Keratinocyte (primary cell): ENCODE results near the gene POLR1B. TPM values are rescaled to one million over a fixed set of nuclear protein-coding genes. Genes with fewer than 3 reads are reported as not detected.

Experiments
- DNase-seq: peaks from one replicate; pipeline ENCODE4 v3.0.0-alpha.2; 2011; ENCODE audit warnings: low read depth, missing footprints, low spot score
- FAIRE-seq: peaks from 2 replicates; lab custom pipeline; 2011; peaks lifted over from hg19 to GRCh38; lab: Jason Lieb, UNC
- H2AFZ ChIP-seq: 2 replicates; pipeline ENCODE4 v1.6.0; 2012; ENCODE audit warnings: low read length, control low read depth, inconsistent platforms; ENCODE audit not compliant: control insufficient read depth
- H3K27ac ChIP-seq: 2 replicates; pipeline ENCODE4 v1.5.1; 2011; ENCODE audit warnings: low read length; ENCODE audit not compliant: control insufficient read depth, insufficient read depth
- H3K27me3 ChIP-seq: 3 replicates; pipeline ENCODE4 v1.6.0; 2011; ENCODE audit warnings: low read length; ENCODE audit not compliant: control insufficient read depth, insufficient read depth; ENCODE audit errors: extremely low read depth
- H3K36me3 ChIP-seq, 2 experiments: 2 replicates in 1 of 2; 3 replicates in 1 of 2; pipeline ENCODE4 v1.5.1; 2011; ENCODE audit warnings: low read length in 2 of 2, mild to moderate bottlenecking in 1 of 2; ENCODE audit not compliant: control insufficient read depth in 2 of 2, insufficient read depth in 2 of 2; ENCODE audit errors: extremely low read depth in 1 of 2
- H3K4me1 ChIP-seq: 3 replicates; pipeline ENCODE4 v1.5.1; 2011; ENCODE audit warnings: low read length; ENCODE audit not compliant: control insufficient read depth, insufficient read depth; ENCODE audit errors: extremely low read depth
- H3K4me2 ChIP-seq: 3 replicates; pipeline ENCODE4 v1.6.0; 2011; ENCODE audit warnings: low read depth, low read length; ENCODE audit not compliant: control insufficient read depth, insufficient read depth; ENCODE audit errors: extremely low read depth
- H3K4me3 ChIP-seq, 3 experiments: fragments of 200-600 bp in 1 of 3; sonication (generic) in 1 of 3; 2 replicates in 2 of 3; 3 replicates in 1 of 3; pipeline ENCODE4 v1.5.1; 2011 to 2016; ENCODE audit warnings: low read length in 3 of 3, mild to moderate bottlenecking in 3 of 3, control low read depth in 2 of 3, inconsistent platforms in 1 of 3, low read depth in 1 of 3, mixed read lengths in 1 of 3, mixed run types in 1 of 3, moderate library complexity in 1 of 3; ENCODE audit not compliant: control insufficient read depth in 2 of 3, insufficient read depth in 2 of 3; ENCODE audit errors: extremely low read depth in 1 of 3
- H3K79me2 ChIP-seq: 2 replicates; pipeline ENCODE4 v1.6.0; 2012; ENCODE audit warnings: low read length; ENCODE audit not compliant: control insufficient read depth, insufficient read depth
- H3K9ac ChIP-seq: 3 replicates; pipeline ENCODE4 v1.6.0; 2011; ENCODE audit warnings: low read length; ENCODE audit not compliant: control insufficient read depth, insufficient read depth; ENCODE audit errors: extremely low read depth
- H3K9me1 ChIP-seq: 3 replicates; pipeline ENCODE4 v1.6.0; 2011; ENCODE audit warnings: low read length; ENCODE audit not compliant: control insufficient read depth, insufficient read depth; ENCODE audit errors: extremely low read depth
- H3K9me3 ChIP-seq: 2 replicates; pipeline ENCODE4 v1.5.1; 2012; ENCODE audit warnings: low read depth, low read length; ENCODE audit not compliant: control insufficient read depth
- H4K20me1 ChIP-seq: 3 replicates; pipeline ENCODE4 v1.6.0; 2011; ENCODE audit warnings: low read length; ENCODE audit not compliant: control insufficient read depth, insufficient read depth; ENCODE audit errors: extremely low read depth
- EZH2 ChIP-seq: IDR thresholded peaks from one replicate; pipeline ENCODE4 v1.6.1; 2012; ENCODE audit warnings: inconsistent platforms, mild to moderate bottlenecking, low read length, moderate library complexity
- dilution Hi-C: fragments of 300-500 bp; cut with MboI; formaldehyde crosslinking; loops from one replicate; pipeline ENCODE4 v1.7.0; 2020; ENCODE audit warnings: low sequenced_read_pairs; ENCODE audit not compliant: extremely low pct_ligation_motif_present
- polyA plus RNA-seq, 5 experiments: library from polyadenylated mRNA; depleted of rRNA in 3 of 5; stranded (reverse) in 3 of 5; stranded (forward) in 1 of 5; unstranded in 1 of 5; fragments of >200 nt; gene quantifications; 1 replicate in 1 of 5; 2 replicates in 3 of 5; 3 replicates in 1 of 5; pipeline versions ENCODE4 v1.2.1 to v1.2.3, GENCODE V29; 2011 to 2012; ENCODE audit warnings: missing spikeins in 2 of 5, low read depth in 1 of 5, low replicate concordance in 1 of 5
- TF ChIP-seq, protein P1 (sequence below), 3 experiments: IDR thresholded peaks in 1 of 3; conservative IDR thresholded peaks in 1 of 3; optimal IDR thresholded peaks in 1 of 3; 2 replicates in 2 of 3; 3 replicates in 1 of 3; pipeline versions ENCODE3 to v1.5.1; 2011; ENCODE audit warnings: low read length in 3 of 3, mild to moderate bottlenecking in 3 of 3, moderate library complexity in 2 of 3, control low read depth in 1 of 3, inconsistent platforms in 1 of 3; ENCODE audit not compliant: insufficient read depth in 2 of 3; ENCODE audit errors: extremely low read depth in 1 of 3

Gene POLR1B
- polyA plus RNA-seq, 1 donor (not counting 4 experiments of a cell fraction or from before 2014, with no cell fraction given) = 31.9 TPM

DNA sequence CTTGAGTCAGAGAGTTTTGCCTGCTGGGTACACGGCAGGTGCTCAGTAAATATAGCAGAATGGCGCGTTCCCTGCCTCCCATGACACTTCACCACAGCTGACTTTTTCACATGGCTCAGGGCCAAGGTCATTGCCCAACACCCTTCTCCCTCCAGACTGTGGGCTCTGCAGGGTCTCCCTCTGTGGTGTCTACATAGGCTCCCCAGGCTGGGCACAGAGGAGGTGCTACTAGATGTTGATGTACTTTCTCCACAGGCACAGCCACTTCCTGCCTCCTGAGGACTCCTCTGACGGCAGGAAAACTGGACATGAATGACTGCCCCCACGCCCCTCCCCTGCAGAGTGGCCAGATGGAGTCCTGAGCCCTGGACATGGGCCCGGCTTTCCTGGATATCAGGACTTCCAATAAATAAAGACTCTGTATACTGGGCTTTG, 46.4 kb downstream of the POLR1B start:
- Histone ChIP-seq H3K79me2 (peaks cover 4% of the 10 kb centered on the region), H3K27me3 (no peaks in the 10 kb centered on the region), H3K4me3 (no peak overlapping the region), H3K9ac (no peak overlapping the region), H3K36me3 (peaks cover 4 to 8% of the 10 kb centered on the region in 2 experiments), H3K9me3 (no peaks in the 10 kb centered on the region), H3K4me1 (peaks cover 8% of the 10 kb centered on the region), H3K27ac (no peak overlapping the region), H2AFZ (no peak overlapping the region), H4K20me1 (no peaks in the 10 kb centered on the region), H3K4me2 (no peak overlapping the region), H3K9me1 (no peaks in the 10 kb centered on the region)
- dilution Hi-C loops = no loop called here
- TF ChIP-seq, protein P1, sequence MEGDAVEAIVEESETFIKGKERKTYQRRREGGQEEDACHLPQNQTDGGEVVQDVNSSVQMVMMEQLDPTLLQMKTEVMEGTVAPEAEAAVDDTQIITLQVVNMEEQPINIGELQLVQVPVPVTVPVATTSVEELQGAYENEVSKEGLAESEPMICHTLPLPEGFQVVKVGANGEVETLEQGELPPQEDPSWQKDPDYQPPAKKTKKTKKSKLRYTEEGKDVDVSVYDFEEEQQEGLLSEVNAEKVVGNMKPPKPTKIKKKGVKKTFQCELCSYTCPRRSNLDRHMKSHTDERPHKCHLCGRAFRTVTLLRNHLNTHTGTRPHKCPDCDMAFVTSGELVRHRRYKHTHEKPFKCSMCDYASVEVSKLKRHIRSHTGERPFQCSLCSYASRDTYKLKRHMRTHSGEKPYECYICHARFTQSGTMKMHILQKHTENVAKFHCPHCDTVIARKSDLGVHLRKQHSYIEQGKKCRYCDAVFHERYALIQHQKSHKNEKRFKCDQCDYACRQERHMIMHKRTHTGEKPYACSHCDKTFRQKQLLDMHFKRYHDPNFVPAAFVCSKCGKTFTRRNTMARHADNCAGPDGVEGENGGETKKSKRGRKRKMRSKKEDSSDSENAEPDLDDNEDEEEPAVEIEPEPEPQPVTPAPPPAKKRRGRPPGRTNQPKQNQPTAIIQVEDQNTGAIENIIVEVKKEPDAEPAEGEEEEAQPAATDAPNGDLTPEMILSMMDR (optimal IDR thresholded peaks at IDR 0.05 in 1 of 3, IDR thresholded peaks at IDR 0.05 in 1 of 3, conservative IDR thresholded peaks at IDR 0.05 in 1 of 3; ENCODE audit: extremely low read depth in 1 of 3, insufficient read depth in 2 of 3, low read length in 3 of 3) = no peak
- TF ChIP-seq EZH2 = no peak
- no peak for FAIRE-seq
- DNase-seq = no peak

DNA sequence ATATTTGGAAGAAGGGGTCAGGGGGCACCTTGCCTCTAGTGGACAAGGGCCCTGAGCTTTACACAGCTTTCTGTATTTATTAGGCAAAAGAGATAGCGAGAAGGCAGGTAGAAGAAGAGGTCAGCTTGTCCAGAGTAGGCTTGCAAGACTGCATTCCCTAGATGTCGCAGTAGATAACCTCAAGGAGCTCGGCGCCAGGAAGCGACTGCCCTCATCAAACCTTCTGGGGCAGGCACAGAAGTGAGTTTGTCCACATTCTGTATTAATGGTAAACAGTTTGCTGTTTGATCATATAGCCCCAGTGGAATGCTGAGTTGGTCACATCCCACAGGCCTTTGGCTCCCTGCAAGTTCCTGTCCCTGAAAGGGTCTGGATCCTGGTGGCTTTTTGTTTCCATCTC, 49.1 kb downstream of the POLR1B start:
- Histone ChIP-seq H3K27ac (no peak overlapping the region), H2AFZ (no peak overlapping the region), H3K27me3 (no peaks in the 10 kb centered on the region), H3K4me3 (no peak overlapping the region), H3K36me3 (peaks cover 0 to 7% of the 10 kb centered on the region in 2 experiments), H3K79me2 (no peaks in the 10 kb centered on the region), H3K4me1 (no peaks in the 10 kb centered on the region), H3K9ac (no peak overlapping the region), H4K20me1 (no peaks in the 10 kb centered on the region), H3K4me2 (no peak overlapping the region), H3K9me1 (no peaks in the 10 kb centered on the region), H3K9me3 (no peaks in the 10 kb centered on the region)
- dilution Hi-C loops = no loop called here
- DNase-seq = no peak
- TF ChIP-seq, protein P1 (optimal IDR thresholded peaks at IDR 0.05 in 1 of 3, IDR thresholded peaks at IDR 0.05 in 1 of 3, conservative IDR thresholded peaks at IDR 0.05 in 1 of 3; ENCODE audit: extremely low read depth in 1 of 3, insufficient read depth in 2 of 3, low read length in 3 of 3) = no peak
- TF ChIP-seq EZH2 = no peak
- no peak for FAIRE-seq
